ENCODE data around the gene FLCN.

GRCh38 chr17:17236295-17237025 lies 508 bp downstream of the FLCN start:
- TF ChIP-seq REST (IDR thresholded peaks at IDR 0.05; ENCODE audit: borderline replicate concordance) (no peak), CTCF (IDR thresholded peaks at IDR 0.05; ENCODE audit: poor library complexity, severe bottlenecking) (no peak), POLR2AphosphoS5 (IDR thresholded peaks at IDR 0.05) (no peak)

Measured in neural cell (in vitro differentiated cells).